ENCODE results near the gene CCDC71L.
"Not testable (repeated sequence)": the region's sequence is repeated elsewhere in the genome, so short reads cannot be mapped to it uniquely, and the experiment has no call there.

GRCh38 chr7:106671930-106672329 is 11.0 kb upstream of the CCDC71L start:
- TF ChIP-seq CTCF (conservative IDR thresholded peaks at IDR 0.05 in 1 of 2, IDR thresholded peaks at IDR 0.05 in 1 of 2; ENCODE audit: extremely low read depth in 1 of 2, insufficient read depth in 1 of 2, low read depth in 1 of 2, low read length in 2 of 2); EZH2 (IDR thresholded peaks at IDR 0.05; ENCODE audit: borderline replicate concordance, low read length): not testable (repeated sequence)

All from mammary epithelial cell (primary cell).